WI38 (cell line): Measurements from ENCODE around the gene NRP2.

Experiments used
- H3K4me3 ChIP-seq: 2 replicates; pipeline ENCODE4 v1.5.1; 2011; ENCODE audit warnings: low read depth, mild to moderate bottlenecking, control low read depth, low read length
- CTCF ChIP-seq: IDR thresholded peaks from 2 replicates; pipeline ENCODE4 v1.5.1; 2012; ENCODE audit warnings: low read depth, mild to moderate bottlenecking, control low read depth, low read length

NRP2 gene

GRCh38 chr2:205696927-205697441 is 14.7 kb downstream of the NRP2 start:
- no peak for TF ChIP-seq CTCF
- H3K4me3 ChIP-seq = no peak overlapping the region

GRCh38 chr2:205698286-205699268 is 16.3 kb downstream of the NRP2 start:
- TF ChIP-seq CTCF = no peak
- no peak overlapping the region for H3K4me3 ChIP-seq

GRCh38 chr2:205699515-205700289 is 17.4 kb downstream of the NRP2 start:
- H3K4me3 ChIP-seq = no peak overlapping the region
- no peak for TF ChIP-seq CTCF

GRCh38 chr2:205700331-205701132 is 18.2 kb downstream of the NRP2 start:
- no peak for TF ChIP-seq CTCF
- no peak overlapping the region for H3K4me3 ChIP-seq

DNA sequence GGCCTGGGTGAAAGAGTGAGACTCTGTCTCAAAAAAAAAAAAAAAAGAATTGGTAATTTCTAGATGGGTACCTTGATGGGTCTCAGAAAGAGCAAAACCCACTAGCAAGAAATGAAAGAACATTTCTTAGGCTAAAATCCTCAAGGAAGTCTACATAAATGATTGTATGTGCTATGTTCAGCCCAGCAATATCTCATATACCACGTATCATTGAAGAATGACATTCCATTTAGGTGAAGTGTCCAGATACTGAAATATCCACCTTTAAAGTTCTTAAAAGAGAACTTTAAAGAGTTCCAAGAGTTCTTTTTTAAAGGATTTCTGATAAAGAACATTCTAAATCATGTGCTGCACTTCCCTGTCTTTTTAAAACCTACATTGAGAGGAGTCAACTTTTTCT is 19.2 kb downstream of the NRP2 start:
- no peak overlapping the region for H3K4me3 ChIP-seq
- TF ChIP-seq CTCF = no peak

- no peak for TF ChIP-seq CTCF
- H3K4me3 ChIP-seq = no peak overlapping the region
These were observed 20.3 kb downstream of the NRP2 start for GRCh38 chr2:205702576-205702975.
